Liver (tissue), 3 donors: ENCODE measurements around the gene EMX2.

Source experiments
- CTCF ChIP-seq: fragments of 150-350 bp; IDR thresholded peaks from 2 replicates; pipeline ENCODE4 v1.5.1; 2017; ENCODE audit warnings: improper control_type of control experiment, low read depth, low read length; ENCODE audit not compliant: missing input control
- MAX ChIP-seq: IDR thresholded peaks from 2 replicates; pipeline ENCODE4 v1.6.1; 2016; ENCODE audit warnings: antibody characterized with exemption
- SP1 ChIP-seq: IDR thresholded peaks from 2 replicates; pipeline ENCODE4 v1.6.1; 2018; ENCODE audit warnings: antibody characterized with exemption, mild to moderate bottlenecking
- ZBTB33 ChIP-seq: IDR thresholded peaks from 2 replicates; pipeline ENCODE4 v1.6.1; 2016; ENCODE audit warnings: antibody characterized with exemption
- donor health status: healthy.
- donor health status: healthy.

- no peak for TF ChIP-seq CTCF
- no peak for TF ChIP-seq ZBTB33
- TF ChIP-seq SP1, result no peak
- TF ChIP-seq MAX, result no peak
These were observed 2.8 kb downstream of the EMX2 start for GRCh38 chr10:117545141-117546019.
